ENCODE measurements around the gene ADGRB3.
"Not testable (repeated sequence)": the region's sequence is repeated elsewhere in the genome, so short reads cannot be mapped to it uniquely, and the experiment has no call there.

Gene ADGRB3

GRCh38 chr6:68852791-68853190, 217.7 kb downstream of the ADGRB3 start:
- no peak for DNase-seq

GRCh38 chr6:68859233-68859632, 224.2 kb downstream of the ADGRB3 start:
- no peak for DNase-seq

GRCh38 chr6:68868646-68869045, 233.6 kb downstream of the ADGRB3 start:
- DNase-seq: no peak

- no peak for DNase-seq
These were observed 238.2 kb downstream of the ADGRB3 start for GRCh38 chr6:68873236-68873635.

- DNase-seq: no peak
These were observed 239.7 kb downstream of the ADGRB3 start for GRCh38 chr6:68874747-68875146.

- DNase-seq: no peak
These were observed 240.3 kb downstream of the ADGRB3 start for GRCh38 chr6:68875403-68875802.

- no peak for DNase-seq
These were observed 241.9 kb downstream of the ADGRB3 start for GRCh38 chr6:68876792-68877493.

- no peak for DNase-seq
These were observed 245.2 kb downstream of the ADGRB3 start for GRCh38 chr6:68880050-68880813.

- DNase-seq: not testable (repeated sequence)
These were observed 248.2 kb downstream of the ADGRB3 start for GRCh38 chr6:68883325-68883724.

GRCh38 chr6:68891419-68891818, 256.3 kb downstream of the ADGRB3 start:
- DNase-seq: no peak

- no peak for DNase-seq
These were observed 257.4 kb downstream of the ADGRB3 start for GRCh38 chr6:68892452-68892851.

GRCh38 chr6:68895929-68896328, 260.8 kb downstream of the ADGRB3 start:
- DNase-seq: no peak

- DNase-seq: no peak
These were observed 266.0 kb downstream of the ADGRB3 start for GRCh38 chr6:68901044-68901443.

GRCh38 chr6:68911334-68911733, 276.3 kb downstream of the ADGRB3 start:
- DNase-seq: no peak

GRCh38 chr6:68911811-68912210, 276.7 kb downstream of the ADGRB3 start:
- DNase-seq: no peak

- DNase-seq: not testable (repeated sequence)
These were observed 277.7 kb downstream of the ADGRB3 start for GRCh38 chr6:68912805-68913204.

GRCh38 chr6:68915586-68915985, 280.5 kb downstream of the ADGRB3 start:
- no peak for DNase-seq

GRCh38 chr6:68919537-68919936, 284.5 kb downstream of the ADGRB3 start:
- no peak for DNase-seq

- DNase-seq: no peak
These were observed 306.3 kb downstream of the ADGRB3 start for GRCh38 chr6:68941345-68941744.

- no peak for DNase-seq
These were observed 312.6 kb downstream of the ADGRB3 start for GRCh38 chr6:68947721-68948120.

GRCh38 chr6:68951270-68951669, 316.2 kb downstream of the ADGRB3 start:
- no peak for DNase-seq

GRCh38 chr6:68958327-68958726, 323.2 kb downstream of the ADGRB3 start:
- no peak for DNase-seq

GRCh38 chr6:68967549-68968300, 332.6 kb downstream of the ADGRB3 start:
- DNase-seq: no peak

- no peak for DNase-seq
These were observed 333.2 kb downstream of the ADGRB3 start for GRCh38 chr6:68968301-68968649.
